HepG2 (cell line): ENCODE data around the gene ADAMTS12. TPM values are rescaled to one million over a fixed set of nuclear protein-coding genes. Genes with fewer than 3 reads are reported as not detected.

Experiments used
- ATF7 ChIP-seq, 2 experiments: fragments of 450-650 bp in 1 of 2; sonication (generic) in 1 of 2; formaldehyde crosslinking in 1 of 2; IDR thresholded peaks; 2 replicates each; pipeline versions ENCODE4 v1.4.0 to v1.6.1; 2016 to 2020; ENCODE audit warnings: antibody characterized with exemption in 1 of 2, mild to moderate bottlenecking in 1 of 2, missing genetic modification reagents in 1 of 2
- BCL6 ChIP-seq: IDR thresholded peaks from 2 replicates; pipeline ENCODE4 v1.6.1; 2016; ENCODE audit warnings: missing genetic modification reagents, missing compliant biosample characterization
- MIXL1 ChIP-seq: IDR thresholded peaks from 2 replicates; pipeline ENCODE4 v1.6.1; 2016
- POLR2G ChIP-seq: fragments of 200-400 bp; formaldehyde crosslinking; IDR thresholded peaks from 2 replicates; pipeline ENCODE4 v1.6.1; 2018; ENCODE audit warnings: mild to moderate bottlenecking, low read depth, low read length, moderate library complexity
- SMARCE1 ChIP-seq: fragments of 450-650 bp; IDR thresholded peaks from 2 replicates; pipeline ENCODE4 v1.6.1; 2017; ENCODE audit warnings: borderline replicate concordance
- ZBTB8A ChIP-seq: sonication (generic); formaldehyde crosslinking; IDR thresholded peaks from 2 replicates; pipeline ENCODE4 v1.4.0; 2020; ENCODE audit warnings: mild to moderate bottlenecking, low read depth, missing genetic modification reagents, borderline replicate concordance
- ZNF143 ChIP-seq: sonication (generic); formaldehyde crosslinking; IDR thresholded peaks from 2 replicates; pipeline ENCODE4 v1.4.0; 2020; ENCODE audit warnings: missing genetic modification reagents
- ZNF614 ChIP-seq: IDR thresholded peaks from 2 replicates; pipeline ENCODE4 v1.6.1; 2018; ENCODE audit warnings: missing biosample characterization, missing genetic modification reagents, inconsistent platforms, borderline replicate concordance
- ZSCAN12 ChIP-seq: sonication (generic); formaldehyde crosslinking; IDR thresholded peaks from 2 replicates; pipeline ENCODE4 v1.9.0; 2021; ENCODE audit warnings: mild to moderate bottlenecking, missing genetic modification reagents
- polyA plus RNA-seq, 8 experiments: library from polyadenylated mRNA; depleted of rRNA in 3 of 8; stranded (reverse) in 7 of 8; unstranded in 1 of 8; fragments of >200 nt; fragmentation: Illumina TruSeq in 4 of 8; extraction: Trizol in 4 of 8; gene quantifications; 2 replicates each; pipeline versions ENCODE4 v1.2.1 to v1.2.3, GENCODE V29; 2011 to 2016; ENCODE audit warnings: low read depth in 4 of 8, missing spikeins in 1 of 8, mixed read lengths in 1 of 8; ENCODE audit not compliant: insufficient read depth in 1 of 8
- total RNA-seq, 5 experiments: library from RNA; depleted of rRNA; stranded (reverse); fragments of >200 nt; fragmentation: Illumina TruSeq; extraction: Trizol; gene quantifications; 2 replicates each; pipeline ENCODE4 v1.2.3, GENCODE V29; 2016; ENCODE audit warnings: low read depth in 1 of 5
- TF ChIP-seq, protein P1 (sequence below): sonication (generic); formaldehyde crosslinking; IDR thresholded peaks from 2 replicates; pipeline ENCODE4 v1.5.1; 2020; ENCODE audit warnings: mild to moderate bottlenecking, missing genetic modification reagents, borderline replicate concordance
- TF ChIP-seq, protein P2 (sequence below): sonication (generic); formaldehyde crosslinking; IDR thresholded peaks from 2 replicates; pipeline ENCODE4 v1.4.0; 2020; ENCODE audit warnings: missing genetic modification reagents, borderline replicate concordance
- TF ChIP-seq, protein P3 (sequence below): sonication (generic); formaldehyde crosslinking; IDR thresholded peaks from 2 replicates; pipeline ENCODE4 v1.5.0; 2020; ENCODE audit warnings: missing genetic modification reagents

The ADAMTS12 gene
- total and polyA plus RNA-seq, 2 of the 13 experiments (the other 11 are each of a cell fraction or from before 2014, with no cell fraction given): 0.03 TPM; not detected in 1

DNA sequence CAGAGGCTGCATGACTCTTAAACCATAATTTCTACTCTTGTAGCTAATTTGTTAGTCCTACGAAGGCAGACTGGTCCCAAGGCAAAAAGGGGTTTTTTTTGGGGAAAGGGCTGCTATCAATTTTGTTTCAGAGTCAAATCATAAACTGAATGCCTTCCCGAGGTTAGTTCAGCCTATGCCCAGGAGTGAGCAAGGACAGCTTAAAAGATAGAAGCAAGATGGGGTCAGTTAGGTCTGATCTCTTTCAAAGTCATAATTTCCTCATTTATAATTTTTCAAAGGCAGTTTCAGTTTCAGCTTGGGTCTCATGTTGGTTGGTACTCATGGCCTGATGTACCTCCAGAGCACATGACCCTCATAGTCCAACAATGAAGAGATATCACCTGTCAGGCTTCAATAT lies 36.5 kb upstream of the ADAMTS12 start (continued):
- TF ChIP-seq, protein P1, sequence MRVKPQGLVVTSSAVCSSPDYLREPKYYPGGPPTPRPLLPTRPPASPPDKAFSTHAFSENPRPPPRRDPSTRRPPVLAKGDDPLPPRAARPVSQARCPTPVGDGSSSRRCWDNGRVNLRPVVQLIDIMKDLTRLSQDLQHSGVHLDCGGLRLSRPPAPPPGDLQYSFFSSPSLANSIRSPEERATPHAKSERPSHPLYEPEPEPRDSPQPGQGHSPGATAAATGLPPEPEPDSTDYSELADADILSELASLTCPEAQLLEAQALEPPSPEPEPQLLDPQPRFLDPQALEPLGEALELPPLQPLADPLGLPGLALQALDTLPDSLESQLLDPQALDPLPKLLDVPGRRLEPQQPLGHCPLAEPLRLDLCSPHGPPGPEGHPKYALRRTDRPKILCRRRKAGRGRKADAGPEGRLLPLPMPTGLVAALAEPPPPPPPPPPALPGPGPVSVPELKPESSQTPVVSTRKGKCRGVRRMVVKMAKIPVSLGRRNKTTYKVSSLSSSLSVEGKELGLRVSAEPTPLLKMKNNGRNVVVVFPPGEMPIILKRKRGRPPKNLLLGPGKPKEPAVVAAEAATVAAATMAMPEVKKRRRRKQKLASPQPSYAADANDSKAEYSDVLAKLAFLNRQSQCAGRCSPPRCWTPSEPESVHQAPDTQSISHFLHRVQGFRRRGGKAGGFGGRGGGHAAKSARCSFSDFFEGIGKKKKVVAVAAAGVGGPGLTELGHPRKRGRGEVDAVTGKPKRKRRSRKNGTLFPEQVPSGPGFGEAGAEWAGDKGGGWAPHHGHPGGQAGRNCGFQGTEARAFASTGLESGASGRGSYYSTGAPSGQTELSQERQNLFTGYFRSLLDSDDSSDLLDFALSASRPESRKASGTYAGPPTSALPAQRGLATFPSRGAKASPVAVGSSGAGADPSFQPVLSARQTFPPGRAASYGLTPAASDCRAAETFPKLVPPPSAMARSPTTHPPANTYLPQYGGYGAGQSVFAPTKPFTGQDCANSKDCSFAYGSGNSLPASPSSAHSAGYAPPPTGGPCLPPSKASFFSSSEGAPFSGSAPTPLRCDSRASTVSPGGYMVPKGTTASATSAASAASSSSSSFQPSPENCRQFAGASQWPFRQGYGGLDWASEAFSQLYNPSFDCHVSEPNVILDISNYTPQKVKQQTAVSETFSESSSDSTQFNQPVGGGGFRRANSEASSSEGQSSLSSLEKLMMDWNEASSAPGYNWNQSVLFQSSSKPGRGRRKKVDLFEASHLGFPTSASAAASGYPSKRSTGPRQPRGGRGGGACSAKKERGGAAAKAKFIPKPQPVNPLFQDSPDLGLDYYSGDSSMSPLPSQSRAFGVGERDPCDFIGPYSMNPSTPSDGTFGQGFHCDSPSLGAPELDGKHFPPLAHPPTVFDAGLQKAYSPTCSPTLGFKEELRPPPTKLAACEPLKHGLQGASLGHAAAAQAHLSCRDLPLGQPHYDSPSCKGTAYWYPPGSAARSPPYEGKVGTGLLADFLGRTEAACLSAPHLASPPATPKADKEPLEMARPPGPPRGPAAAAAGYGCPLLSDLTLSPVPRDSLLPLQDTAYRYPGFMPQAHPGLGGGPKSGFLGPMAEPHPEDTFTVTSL (CRISPR knock-in tag): no peak
- no peak for TF ChIP-seq ZNF614
- no peak for TF ChIP-seq ZSCAN12 (CRISPR knock-in tag)
- TF ChIP-seq ZNF143: no peak
- no peak for TF ChIP-seq BCL6
- no peak for TF ChIP-seq ZBTB8A (CRISPR knock-in tag)
- no peak for TF ChIP-seq SMARCE1
- TF ChIP-seq MIXL1 (CRISPR knock-in tag): no peak
- TF ChIP-seq, protein P2, sequence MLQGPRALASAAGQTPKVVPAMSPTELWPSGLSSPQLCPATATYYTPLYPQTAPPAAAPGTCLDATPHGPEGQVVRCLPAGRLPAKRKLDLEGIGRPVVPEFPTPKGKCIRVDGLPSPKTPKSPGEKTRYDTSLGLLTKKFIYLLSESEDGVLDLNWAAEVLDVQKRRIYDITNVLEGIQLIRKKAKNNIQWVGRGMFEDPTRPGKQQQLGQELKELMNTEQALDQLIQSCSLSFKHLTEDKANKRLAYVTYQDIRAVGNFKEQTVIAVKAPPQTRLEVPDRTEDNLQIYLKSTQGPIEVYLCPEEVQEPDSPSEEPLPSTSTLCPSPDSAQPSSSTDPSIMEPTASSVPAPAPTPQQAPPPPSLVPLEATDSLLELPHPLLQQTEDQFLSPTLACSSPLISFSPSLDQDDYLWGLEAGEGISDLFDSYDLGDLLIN (CRISPR knock-in tag): no peak
- no peak for TF ChIP-seq POLR2G
- no peak for TF ChIP-seq ATF7 (IDR thresholded peaks at IDR 0.05)
- TF ChIP-seq ATF7 (CRISPR knock-in tag; IDR thresholded peaks at IDR 0.05): no peak
- TF ChIP-seq, protein P3, sequence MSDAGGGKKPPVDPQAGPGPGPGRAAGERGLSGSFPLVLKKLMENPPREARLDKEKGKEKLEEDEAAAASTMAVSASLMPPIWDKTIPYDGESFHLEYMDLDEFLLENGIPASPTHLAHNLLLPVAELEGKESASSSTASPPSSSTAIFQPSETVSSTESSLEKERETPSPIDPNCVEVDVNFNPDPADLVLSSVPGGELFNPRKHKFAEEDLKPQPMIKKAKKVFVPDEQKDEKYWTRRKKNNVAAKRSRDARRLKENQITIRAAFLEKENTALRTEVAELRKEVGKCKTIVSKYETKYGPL (CRISPR knock-in tag): no peak
- TF ChIP-seq, all 625 proteins: peak for 0
